Neural cell (in vitro differentiated cells): Measurements from ENCODE around the gene RC3H1. TPM values are rescaled to one million over a fixed set of nuclear protein-coding genes. Genes with fewer than 3 reads are reported as not detected.

ENCODE experiments used
- H2AFZ ChIP-seq: fragments of 200-600, 300-800 bp; sonication (generic), shearing (Covaris generic); 2 replicates; pipeline ENCODE4 v1.6.0; 2014; ENCODE audit warnings: low read depth, mild to moderate bottlenecking, antibody characterized with exemption, low read length, moderate library complexity
- H3F3A ChIP-seq: fragments of 200-600 bp; shearing (Covaris generic); 2 replicates; pipeline ENCODE4 v1.6.1; 2016; ENCODE audit warnings: mild to moderate bottlenecking, moderate library complexity, mixed read lengths, antibody characterized with exemption, low read length; ENCODE audit not compliant: insufficient read depth, poor library complexity, severe bottlenecking
- H3K27ac ChIP-seq: fragments of 200-600, 300-800 bp; sonication (generic), shearing (Covaris generic); 2 replicates; pipeline ENCODE4 v1.5.1; 2014; ENCODE audit warnings: mild to moderate bottlenecking, low read length, moderate library complexity
- H3K27me3 ChIP-seq: fragments of 300-800, 200-600 bp; sonication (generic), shearing (Covaris generic); 2 replicates; pipeline ENCODE4 v1.6.0; 2014; ENCODE audit warnings: mild to moderate bottlenecking, low read depth, low read length, moderate library complexity; ENCODE audit not compliant: insufficient read depth
- H3K36me3 ChIP-seq: fragments of 300-800, 200-600 bp; sonication (generic), shearing (Covaris generic); 2 replicates; pipeline ENCODE4 v1.5.1; 2014; ENCODE audit warnings: mild to moderate bottlenecking, antibody characterized with exemption, low read length, moderate library complexity; ENCODE audit not compliant: insufficient read depth
- H3K4me2 ChIP-seq: fragments of 300-800, 200-600 bp; sonication (generic), shearing (Covaris generic); 2 replicates; pipeline ENCODE4 v1.6.0; 2014; ENCODE audit warnings: mild to moderate bottlenecking, low read length
- H3K4me3 ChIP-seq: fragments of 300-800, 200-600 bp; sonication (generic), shearing (Covaris generic); 2 replicates; pipeline ENCODE4 v1.5.1; 2014; ENCODE audit warnings: mild to moderate bottlenecking, low read length, moderate library complexity
- H3K79me2 ChIP-seq: fragments of 200-600 bp; shearing (Covaris generic); replicated peaks from 2 replicates; pipeline ENCODE4 v1.6.0; 2014; ENCODE audit warnings: mild to moderate bottlenecking, low read length, moderate library complexity; ENCODE audit not compliant: insufficient read depth
- H3K9ac ChIP-seq: fragments of 300-800, 200-600 bp; sonication (generic), shearing (Covaris generic); 2 replicates; pipeline ENCODE4 v1.6.1; 2016; ENCODE audit warnings: mild to moderate bottlenecking, low read length, mixed read lengths
- H3K9me2 ChIP-seq: fragments of 200-600 bp; shearing (Covaris generic); 2 replicates; pipeline ENCODE4 v1.6.1; 2016; ENCODE audit warnings: mild to moderate bottlenecking, low read length, mixed read lengths; ENCODE audit not compliant: insufficient read depth
- H3K9me3 ChIP-seq: fragments of 200-600, 300-800 bp; sonication (generic), shearing (Covaris generic); 2 replicates; pipeline ENCODE4 v1.6.1; 2016; ENCODE audit warnings: mild to moderate bottlenecking, mixed run types, low read length, moderate library complexity, mixed read lengths
- H4K20me1 ChIP-seq: fragments of 200-600 bp; shearing (Covaris generic); 2 replicates; pipeline ENCODE4 v1.6.1; 2016; ENCODE audit warnings: mild to moderate bottlenecking, mixed run types; ENCODE audit not compliant: insufficient read depth
- EP300 ChIP-seq: fragments of 450-650 bp; conservative IDR thresholded peaks from 2 replicates; pipeline ENCODE4 v1.6.1; 2014; ENCODE audit warnings: antibody characterized with exemption, mild to moderate bottlenecking, moderate library complexity; ENCODE audit not compliant: poor library complexity, severe bottlenecking
- EZH2 ChIP-seq: fragments of 200-600, 300-800 bp; shearing (Covaris generic), sonication (generic); IDR thresholded peaks from 2 replicates; pipeline ENCODE4 v1.6.1; 2014; ENCODE audit warnings: antibody characterized with exemption, low read length, borderline replicate concordance, mild to moderate bottlenecking; ENCODE audit not compliant: insufficient read depth, poor library complexity, severe bottlenecking
- MXI1 ChIP-seq: fragments of 450-650 bp; conservative IDR thresholded peaks from 2 replicates; pipeline ENCODE4 v1.6.1; 2014; ENCODE audit warnings: antibody characterized with exemption, mild to moderate bottlenecking; ENCODE audit not compliant: poor library complexity, severe bottlenecking
- POLR2AphosphoS5 ChIP-seq: IDR thresholded peaks from 2 replicates; pipeline ENCODE4 v1.6.1; 2012
- RAD21 ChIP-seq: fragments of 450-650 bp; conservative IDR thresholded peaks from 2 replicates; pipeline ENCODE4 v1.6.1; 2014; ENCODE audit warnings: antibody characterized with exemption, mild to moderate bottlenecking, moderate library complexity
- SMC3 ChIP-seq: fragments of 450-650 bp; conservative IDR thresholded peaks from 2 replicates; pipeline ENCODE4 v1.6.1; 2014; ENCODE audit warnings: antibody characterized with exemption, mild to moderate bottlenecking, moderate library complexity; ENCODE audit not compliant: poor library complexity
- TAF1 ChIP-seq: IDR thresholded peaks from 2 replicates; pipeline ENCODE4 v1.6.1; 2012; ENCODE audit warnings: low read depth
- polyA plus RNA-seq: library from polyadenylated mRNA; depleted of rRNA; stranded (reverse); fragments of >200 nt; gene quantifications from 2 replicates; pipeline ENCODE4 v1.2.3, GENCODE V29; 2014
- TF ChIP-seq, protein P1 (sequence below): fragments of 450-650 bp; IDR thresholded peaks from 2 replicates; pipeline ENCODE4 v1.5.1; 2014; ENCODE audit warnings: antibody characterized with exemption, mild to moderate bottlenecking, moderate library complexity; ENCODE audit not compliant: poor library complexity, severe bottlenecking
- TF ChIP-seq, protein P2 (sequence below): IDR thresholded peaks from 2 replicates; pipeline ENCODE4 v1.6.1; 2012; ENCODE audit warnings: borderline replicate concordance

Gene RC3H1
- polyA plus RNA-seq, 1 donor from 2014 or later: 12.8 TPM

DNA sequence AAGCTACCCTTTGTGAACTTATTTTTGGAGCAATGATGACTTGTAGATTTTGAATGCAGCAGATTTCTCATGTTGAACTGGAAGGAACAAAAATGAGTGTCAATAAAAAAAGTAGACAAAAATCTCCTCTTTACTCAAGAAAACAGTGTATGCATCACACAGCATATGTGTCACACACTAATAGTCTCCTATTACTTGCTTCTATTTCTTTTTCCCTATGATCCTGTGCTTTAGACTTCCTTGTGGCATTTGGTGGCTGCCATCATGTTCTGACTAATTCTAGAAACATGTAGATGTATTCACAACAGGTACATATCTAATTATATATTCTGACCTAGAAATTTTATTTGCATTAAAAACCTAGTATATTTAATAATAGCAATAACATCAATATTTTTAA is 14.3 kb downstream of the RC3H1 start:
- Histone ChIP-seq H3K9ac (no peak overlapping the region), H3K27me3 (no peaks in the 10 kb centered on the region), H4K20me1 (no peaks in the 10 kb centered on the region), H3K9me2 (no peaks in the 10 kb centered on the region), H3F3A (no peaks in the 10 kb centered on the region), H3K27ac (no peak overlapping the region), H3K9me3 (no peaks in the 10 kb centered on the region), H2AFZ (no peak overlapping the region), H3K79me2 (peaks cover 64% of the 10 kb centered on the region), H3K36me3 (no peaks in the 10 kb centered on the region), H3K4me3 (no peak overlapping the region), H3K4me2 (no peak overlapping the region)
- no peak for TF ChIP-seq MXI1
- TF ChIP-seq, protein P1, sequence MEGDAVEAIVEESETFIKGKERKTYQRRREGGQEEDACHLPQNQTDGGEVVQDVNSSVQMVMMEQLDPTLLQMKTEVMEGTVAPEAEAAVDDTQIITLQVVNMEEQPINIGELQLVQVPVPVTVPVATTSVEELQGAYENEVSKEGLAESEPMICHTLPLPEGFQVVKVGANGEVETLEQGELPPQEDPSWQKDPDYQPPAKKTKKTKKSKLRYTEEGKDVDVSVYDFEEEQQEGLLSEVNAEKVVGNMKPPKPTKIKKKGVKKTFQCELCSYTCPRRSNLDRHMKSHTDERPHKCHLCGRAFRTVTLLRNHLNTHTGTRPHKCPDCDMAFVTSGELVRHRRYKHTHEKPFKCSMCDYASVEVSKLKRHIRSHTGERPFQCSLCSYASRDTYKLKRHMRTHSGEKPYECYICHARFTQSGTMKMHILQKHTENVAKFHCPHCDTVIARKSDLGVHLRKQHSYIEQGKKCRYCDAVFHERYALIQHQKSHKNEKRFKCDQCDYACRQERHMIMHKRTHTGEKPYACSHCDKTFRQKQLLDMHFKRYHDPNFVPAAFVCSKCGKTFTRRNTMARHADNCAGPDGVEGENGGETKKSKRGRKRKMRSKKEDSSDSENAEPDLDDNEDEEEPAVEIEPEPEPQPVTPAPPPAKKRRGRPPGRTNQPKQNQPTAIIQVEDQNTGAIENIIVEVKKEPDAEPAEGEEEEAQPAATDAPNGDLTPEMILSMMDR: no peak
- TF ChIP-seq RAD21: no peak
- no peak for TF ChIP-seq EP300
- no peak for TF ChIP-seq SMC3
- no peak for TF ChIP-seq EZH2
- TF ChIP-seq POLR2AphosphoS5: no peak
- TF ChIP-seq, protein P2, sequence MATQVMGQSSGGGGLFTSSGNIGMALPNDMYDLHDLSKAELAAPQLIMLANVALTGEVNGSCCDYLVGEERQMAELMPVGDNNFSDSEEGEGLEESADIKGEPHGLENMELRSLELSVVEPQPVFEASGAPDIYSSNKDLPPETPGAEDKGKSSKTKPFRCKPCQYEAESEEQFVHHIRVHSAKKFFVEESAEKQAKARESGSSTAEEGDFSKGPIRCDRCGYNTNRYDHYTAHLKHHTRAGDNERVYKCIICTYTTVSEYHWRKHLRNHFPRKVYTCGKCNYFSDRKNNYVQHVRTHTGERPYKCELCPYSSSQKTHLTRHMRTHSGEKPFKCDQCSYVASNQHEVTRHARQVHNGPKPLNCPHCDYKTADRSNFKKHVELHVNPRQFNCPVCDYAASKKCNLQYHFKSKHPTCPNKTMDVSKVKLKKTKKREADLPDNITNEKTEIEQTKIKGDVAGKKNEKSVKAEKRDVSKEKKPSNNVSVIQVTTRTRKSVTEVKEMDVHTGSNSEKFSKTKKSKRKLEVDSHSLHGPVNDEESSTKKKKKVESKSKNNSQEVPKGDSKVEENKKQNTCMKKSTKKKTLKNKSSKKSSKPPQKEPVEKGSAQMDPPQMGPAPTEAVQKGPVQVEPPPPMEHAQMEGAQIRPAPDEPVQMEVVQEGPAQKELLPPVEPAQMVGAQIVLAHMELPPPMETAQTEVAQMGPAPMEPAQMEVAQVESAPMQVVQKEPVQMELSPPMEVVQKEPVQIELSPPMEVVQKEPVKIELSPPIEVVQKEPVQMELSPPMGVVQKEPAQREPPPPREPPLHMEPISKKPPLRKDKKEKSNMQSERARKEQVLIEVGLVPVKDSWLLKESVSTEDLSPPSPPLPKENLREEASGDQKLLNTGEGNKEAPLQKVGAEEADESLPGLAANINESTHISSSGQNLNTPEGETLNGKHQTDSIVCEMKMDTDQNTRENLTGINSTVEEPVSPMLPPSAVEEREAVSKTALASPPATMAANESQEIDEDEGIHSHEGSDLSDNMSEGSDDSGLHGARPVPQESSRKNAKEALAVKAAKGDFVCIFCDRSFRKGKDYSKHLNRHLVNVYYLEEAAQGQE: no peak
- TF ChIP-seq TAF1: no peak

DNA sequence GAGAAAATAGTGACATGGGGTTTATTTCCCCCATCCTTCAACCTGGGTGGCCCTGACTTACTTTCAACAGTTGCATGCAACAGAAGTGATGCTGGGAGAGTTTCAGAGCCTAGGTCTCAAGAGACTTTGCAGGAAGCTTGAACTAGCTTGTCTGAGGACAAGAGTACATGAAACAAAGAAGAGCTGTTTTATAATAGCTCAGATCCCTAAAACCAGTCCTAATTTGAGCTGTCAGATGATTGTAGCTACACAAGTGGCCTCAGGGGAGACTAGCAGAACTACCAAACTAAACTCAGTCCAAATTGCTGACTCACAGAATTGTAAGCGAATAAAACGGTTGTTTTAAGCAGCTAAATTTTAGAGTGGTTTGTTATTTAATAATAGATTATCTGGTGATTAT is 17.1 kb downstream of the RC3H1 start:
- TF ChIP-seq EZH2 (no peak), TAF1 (no peak), SMC3 (no peak), RAD21 (no peak), POLR2AphosphoS5 (no peak), EP300 (no peak), MXI1 (no peak)
- TF ChIP-seq, protein P2: no peak
- TF ChIP-seq, protein P1: no peak
- Histone ChIP-seq H3K36me3 (no peaks in the 10 kb centered on the region), H2AFZ (no peak overlapping the region), H3F3A (no peaks in the 10 kb centered on the region), H3K4me3 (no peak overlapping the region), H3K9me3 (no peaks in the 10 kb centered on the region), H3K27ac (no peak overlapping the region), H3K79me2 (peaks cover 41% of the 10 kb centered on the region), H4K20me1 (no peaks in the 10 kb centered on the region), H3K9me2 (no peaks in the 10 kb centered on the region), H3K4me2 (no peak overlapping the region), H3K27me3 (no peaks in the 10 kb centered on the region), H3K9ac (no peak overlapping the region)
